IMR-90 (cell line): ENCODE measurements around the gene GRM2. TPM values are rescaled to one million over a fixed set of nuclear protein-coding genes. Genes with fewer than 3 reads are reported as not detected.
"Not testable (repeated sequence)": the region's sequence is repeated elsewhere in the genome, so short reads cannot be mapped to it uniquely, and the experiment has no call there.

Source experiments
- ATAC-seq: fragments of 200-7000 bp; cut with Tn5 transposase; 2 replicates; pipeline ENCODE4 v1.9.1; 2020; ENCODE audit warnings: low read depth, mild to moderate bottlenecking, moderate library complexity
- BruUV-seq: library from RNA; stranded (reverse); fragments of 400-500 nt; replicated peaks from 2 replicates; lab custom pipeline; 2021; lab: Mats Ljungman, UMichigan
- CTCF ChIA-PET: fragments of 300-600 bp; formaldehyde crosslinking; extraction: SDS; loops from one replicate; lab custom pipeline; 2021; ENCODE audit warnings: antibody characterized with exemption; lab: Yijun Ruan, JAX
- POLR2A ChIA-PET: fragments of 300-600 bp; sonication (Branson Sonifier 250); formaldehyde crosslinking; loops from one replicate; lab custom pipeline; 2022; ENCODE audit warnings: antibody characterized with exemption; ENCODE audit not compliant: unreplicated experiment; lab: Charles Lee
- DNase-seq: peaks from one replicate; pipeline ENCODE4 v3.0.0; 2013
- H2AFZ ChIP-seq: replicated peaks from 2 replicates; pipeline ENCODE3; 2013; ENCODE audit warnings: low read length, mild to moderate bottlenecking; ENCODE audit not compliant: poor library complexity
- H2AK5ac ChIP-seq: 2 replicates; pipeline ENCODE4 v1.6.1; 2013; ENCODE audit warnings: low read depth, low read length, inconsistent platforms
- H2AK9ac ChIP-seq: replicated peaks from 2 replicates; pipeline ENCODE3; 2013; ENCODE audit warnings: mild to moderate bottlenecking, low read depth, low read length, moderate library complexity; ENCODE audit not compliant: poor library complexity
- H2BK120ac ChIP-seq: 2 replicates; pipeline ENCODE4 v1.6.1; 2013; ENCODE audit warnings: low read depth, low read length, inconsistent platforms
- H2BK15ac ChIP-seq: 3 replicates; pipeline ENCODE4 v1.6.1; 2013; ENCODE audit warnings: low read depth, low read length, inconsistent platforms
- H2BK20ac ChIP-seq: 2 replicates; pipeline ENCODE4 v1.6.1; 2013; ENCODE audit warnings: low read depth, mild to moderate bottlenecking, inconsistent platforms, low read length, moderate library complexity
- H2BK5ac ChIP-seq: 2 replicates; pipeline ENCODE4 v1.6.1; 2013; ENCODE audit warnings: mild to moderate bottlenecking, low read depth, low read length, inconsistent platforms; ENCODE audit not compliant: poor library complexity, severe bottlenecking
- H3K14ac ChIP-seq: replicated peaks from 2 replicates; pipeline ENCODE4 v1.6.1; 2013; ENCODE audit warnings: low read depth, low read length, inconsistent platforms
- H3K18ac ChIP-seq: 2 replicates; pipeline ENCODE4 v1.6.1; 2013; ENCODE audit warnings: low read depth, low read length, control low read depth
- H3K23ac ChIP-seq: 2 replicates; pipeline ENCODE4 v1.6.1; 2013; ENCODE audit warnings: low read depth, low read length, inconsistent platforms
- H3K27ac ChIP-seq: 2 replicates; pipeline ENCODE4 v1.5.1; 2013; ENCODE audit warnings: mild to moderate bottlenecking, control low read depth, low read length; ENCODE audit not compliant: insufficient read depth
- H3K27me3 ChIP-seq: 2 replicates; pipeline ENCODE4 v1.6.1; 2013; ENCODE audit warnings: low read length; ENCODE audit not compliant: control insufficient read depth, insufficient read depth
- H3K36me3 ChIP-seq: 2 replicates; pipeline ENCODE4 v1.6.1; 2013; ENCODE audit warnings: low read length, mixed read lengths; ENCODE audit not compliant: control insufficient read depth, insufficient read depth
- H3K4ac ChIP-seq: 2 replicates; pipeline ENCODE4 v1.6.1; 2013; ENCODE audit warnings: low read depth, low read length, inconsistent platforms
- H3K4me1 ChIP-seq: 2 replicates; pipeline ENCODE4 v1.6.1; 2013; ENCODE audit warnings: low read length, mixed read lengths; ENCODE audit not compliant: control insufficient read depth, insufficient read depth
- H3K4me2 ChIP-seq: 2 replicates; pipeline ENCODE4 v1.6.1; 2013; ENCODE audit warnings: low read depth, mild to moderate bottlenecking, control low read depth, low read length, moderate library complexity
- H3K4me3 ChIP-seq: 2 replicates; pipeline ENCODE4 v1.5.1; 2013; ENCODE audit warnings: low read depth, mild to moderate bottlenecking, control low read depth, low read length, moderate library complexity; ENCODE audit not compliant: insufficient read depth
- H3K56ac ChIP-seq: 2 replicates; pipeline ENCODE4 v1.6.1; 2013; ENCODE audit warnings: low read length, inconsistent platforms; ENCODE audit not compliant: insufficient read depth; ENCODE audit errors: extremely low read depth
- H3K79me1 ChIP-seq, 2 experiments: 2 replicates each; pipeline ENCODE4 v1.6.1; 2013; ENCODE audit warnings: low read length in 2 of 2, inconsistent platforms in 1 of 2, low read depth in 1 of 2
- H3K9ac ChIP-seq: 2 replicates; pipeline ENCODE4 v1.6.1; 2013; ENCODE audit warnings: low read depth, low read length, control low read depth
- H3K9me1 ChIP-seq: 2 replicates; pipeline ENCODE4 v1.6.1; 2013; ENCODE audit warnings: low read length, inconsistent platforms; ENCODE audit not compliant: insufficient read depth
- H3K9me3 ChIP-seq: 2 replicates; pipeline ENCODE4 v1.6.1; 2013; ENCODE audit warnings: low read length; ENCODE audit not compliant: control insufficient read depth, insufficient read depth
- H4K20me1 ChIP-seq: 2 replicates; pipeline ENCODE4 v1.6.1; 2013; ENCODE audit warnings: low read length, inconsistent platforms; ENCODE audit not compliant: insufficient read depth
- H4K5ac ChIP-seq: 2 replicates; pipeline ENCODE4 v1.6.1; 2013; ENCODE audit warnings: mild to moderate bottlenecking, low read depth, low read length, control low read depth
- H4K8ac ChIP-seq, 2 experiments: 2 replicates each; pipeline ENCODE4 v1.6.1; 2013; ENCODE audit warnings: low read depth in 2 of 2, low read length in 2 of 2, control low read depth in 1 of 2, inconsistent platforms in 1 of 2
- H4K91ac ChIP-seq: 2 replicates; pipeline ENCODE4 v1.6.1; 2013; ENCODE audit warnings: low read depth, low read length, inconsistent platforms; ENCODE audit not compliant: insufficient read depth
- WGBS, 2 experiments: methylation state at CpG; one replicate each; pipeline versions ENCODE4 v1.1.5 to v1.1.7; 2013; ENCODE audit warnings: missing lambda C conversion rate in 2 of 2; ENCODE audit not compliant: insufficient read length in 1 of 2; ENCODE audit errors: extremely low coverage in 2 of 2; 5-methylcytosine and 5-hydroxymethylcytosine counted together
- dilution Hi-C: fragments of 300-500 bp; cut with HindIII; formaldehyde crosslinking; loops from one replicate; pipeline ENCODE4 v1.14.3; 2018; ENCODE audit warnings: low sequenced_read_pairs; ENCODE audit not compliant: unreplicated experiment
- in situ Hi-C: fragments of 300-500 bp; cut with MboI; formaldehyde crosslinking; loops from 3 replicates; pipeline ENCODE4 v1.14.3; 2019; ENCODE audit warnings: low sequenced_read_pairs, inconsistent platforms, mixed read lengths
- intact Hi-C: fragments of 100-400 bp; cut with micrococcal nuclease; formaldehyde crosslinking; loops from 2 replicates; pipeline ENCODE4 v1.10.0; 2022
- polyA plus RNA-seq, 3 experiments: library from polyadenylated mRNA; depleted of rRNA; stranded (reverse); fragments of >200 nt; gene quantifications; 2 replicates each; pipeline ENCODE4 v1.2.3, GENCODE V29; 2012; ENCODE audit warnings: low replicate concordance in 1 of 3
- total RNA-seq: library from RNA; depleted of rRNA; stranded (reverse); fragments of >200 nt; gene quantifications from 2 replicates; pipeline ENCODE4 v1.2.3, GENCODE V29; 2012

Gene GRM2
- total and polyA plus RNA-seq, 2 of the 4 experiments (the other 2 are of a cell fraction) = under 0.01 to 0.14 TPM

GRCh38 chr3:51753763-51754750 is 47.2 kb downstream of the GRM2 start:
- H3K27ac ChIP-seq, H4K91ac ChIP-seq, H2BK5ac ChIP-seq, H3K27me3 ChIP-seq, H3K9ac ChIP-seq, H2BK120ac ChIP-seq, H4K8ac ChIP-seq, H3K9me3 ChIP-seq, CTCF ChIA-PET, H3K36me3 ChIP-seq, DNase-seq, intact Hi-C loops, H2BK15ac ChIP-seq, H3K14ac ChIP-seq, H4K5ac ChIP-seq, H3K79me1 ChIP-seq, H2AK5ac ChIP-seq, H2AFZ ChIP-seq, H3K9me1 ChIP-seq, H3K4me3 ChIP-seq, dilution Hi-C loops, H3K4ac ChIP-seq, H3K4me1 ChIP-seq, H4K20me1 ChIP-seq, ATAC-seq, BruUV-seq, H3K4me2 ChIP-seq, POLR2A ChIA-PET, H3K18ac ChIP-seq, H3K56ac ChIP-seq, H2AK9ac ChIP-seq, H3K23ac ChIP-seq, in situ Hi-C loops, H2BK20ac ChIP-seq: not testable (repeated sequence)
- WGBS, 2 experiments = 40% methylated on average over 2 of the region's 13 CpGs; no CpG with 5 or more reads in 1 of the 2 experiments
